CD4-positive, alpha-beta T cell treated with Interleukin-17A for 4 hours (primary cell): ENCODE results near the gene STIMATE.

Experiments
- DNase-seq: peaks from one replicate; pipeline ENCODE4 v3.0.0-alpha.2; 2020; ENCODE audit warnings: mixed read lengths

STIMATE gene

GRCh38 chr3:52897130-52898122 is at the start of gene STIMATE:
Gene STIMATE, minus strand, starts transcription at chr3:52897548. Its CDS starts 98 bp downstream, at chr3:52897450.
- peak; percentile 91 for DNase-seq

DNA sequence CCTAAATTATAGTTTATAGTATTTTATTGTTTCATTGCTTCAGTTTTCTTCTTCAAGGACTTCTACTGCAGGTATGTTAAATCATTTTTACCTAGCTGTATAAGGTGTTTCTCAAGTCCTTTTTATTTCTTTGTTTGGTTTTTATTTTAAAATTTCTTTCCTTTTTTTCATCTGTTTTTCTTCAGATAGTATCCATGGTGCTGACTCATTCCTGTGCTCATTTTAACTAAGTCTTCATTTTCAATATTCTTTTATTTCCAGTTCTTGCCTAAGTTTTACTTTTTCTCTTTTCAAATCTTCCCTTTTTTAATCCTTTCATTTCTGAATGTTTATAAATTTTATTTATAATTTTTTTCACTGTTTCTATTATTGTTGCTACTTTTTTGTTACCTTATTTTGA is 42.3 kb upstream of the STIMATE start:
- DNase-seq = no peak

- peak; percentile 69 for DNase-seq
Measured at GRCh38 chr3:52934630-52935530, 37.5 kb upstream of the STIMATE start.

DNA sequence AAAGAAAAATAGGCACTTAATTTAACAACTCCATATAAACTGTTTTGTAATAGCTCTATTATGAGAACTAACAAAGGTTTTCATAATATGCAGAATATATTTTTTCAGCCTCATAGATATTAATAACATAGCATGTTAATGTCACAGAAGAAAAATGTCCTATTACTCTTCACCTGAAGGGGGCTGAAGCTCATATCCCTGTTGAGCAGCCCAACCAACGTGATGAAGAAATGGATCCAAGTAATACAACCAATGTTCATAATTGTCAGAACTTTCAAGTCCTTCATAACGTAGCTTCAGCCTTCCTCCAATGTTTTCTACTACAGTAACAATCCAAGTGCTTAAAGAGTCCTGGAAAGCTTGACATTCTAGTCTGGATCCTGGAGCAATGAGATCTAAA is 34.5 kb upstream of the STIMATE start:
- no peak for DNase-seq

- no peak for DNase-seq
Measured at GRCh38 chr3:52931328-52931727, 34.0 kb upstream of the STIMATE start.

GRCh38 chr3:52930748-52931147 is 33.4 kb upstream of the STIMATE start:
- DNase-seq = no peak

DNA sequence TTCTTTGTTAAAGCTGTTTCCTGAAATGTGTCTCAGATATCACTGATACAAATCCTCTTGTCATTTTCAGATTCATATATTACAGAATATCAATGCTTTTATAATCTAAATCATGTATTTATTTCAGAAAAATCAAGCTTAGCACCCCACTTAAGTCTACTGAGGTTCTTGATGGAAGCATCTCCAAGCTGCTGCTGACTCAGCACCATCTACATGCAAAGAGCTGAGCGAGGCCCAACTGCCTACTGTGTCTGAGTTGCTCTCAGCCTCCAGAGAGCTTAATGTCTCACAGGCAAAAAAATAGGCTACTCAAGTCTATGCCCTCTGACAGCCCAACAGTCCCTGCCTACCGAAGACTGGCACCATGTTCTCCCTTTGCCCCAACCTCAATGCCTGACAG is 29.2 kb upstream of the STIMATE start:
- no peak for DNase-seq

DNA sequence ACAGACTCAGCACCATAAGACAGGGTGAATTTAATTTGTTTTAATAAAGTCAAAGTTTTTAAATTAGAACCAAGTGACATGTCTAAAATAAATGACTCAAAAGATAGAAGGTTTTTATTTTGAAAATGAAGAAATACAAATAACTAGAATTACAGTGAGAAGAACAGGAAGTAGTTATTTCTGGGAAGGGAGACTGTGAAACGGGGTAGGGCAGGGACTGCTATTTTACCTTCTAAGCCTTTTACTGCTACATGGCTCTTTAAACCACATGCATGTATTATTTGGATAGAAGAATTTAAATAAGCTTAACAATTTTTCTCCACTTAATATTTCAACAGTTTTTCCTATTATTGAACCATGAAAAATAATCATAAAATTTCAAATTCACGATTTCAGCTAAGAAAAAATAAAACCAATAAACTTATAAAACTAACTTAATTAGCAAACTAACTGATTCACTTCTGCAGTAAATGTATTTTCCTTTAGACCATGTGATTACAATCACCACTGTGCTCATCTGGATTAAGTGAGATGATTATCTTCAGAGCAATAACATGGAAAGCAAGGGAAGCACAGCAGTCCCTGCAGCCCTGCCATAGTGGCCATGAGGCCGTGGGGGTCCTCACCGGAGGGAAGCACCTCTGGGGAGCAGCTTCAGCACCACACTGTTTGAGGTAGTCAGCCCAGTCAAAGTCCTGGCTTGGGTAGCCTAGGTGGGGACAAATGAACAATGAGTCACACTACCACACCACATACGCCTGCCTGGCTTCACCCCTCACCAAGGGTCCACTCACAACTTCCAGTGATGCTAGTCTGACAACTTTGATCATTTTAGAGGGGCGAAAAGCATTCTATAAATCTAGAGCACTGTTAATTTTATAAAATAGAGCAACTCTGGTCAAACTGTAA is 28.3 kb upstream of the STIMATE start:
- no peak for DNase-seq

GRCh38 chr3:52923963-52924362 is 26.6 kb upstream of the STIMATE start:
- DNase-seq = no peak

- DNase-seq = no peak
Measured at GRCh38 chr3:52920841-52921240, 23.5 kb upstream of the STIMATE start.

DNA sequence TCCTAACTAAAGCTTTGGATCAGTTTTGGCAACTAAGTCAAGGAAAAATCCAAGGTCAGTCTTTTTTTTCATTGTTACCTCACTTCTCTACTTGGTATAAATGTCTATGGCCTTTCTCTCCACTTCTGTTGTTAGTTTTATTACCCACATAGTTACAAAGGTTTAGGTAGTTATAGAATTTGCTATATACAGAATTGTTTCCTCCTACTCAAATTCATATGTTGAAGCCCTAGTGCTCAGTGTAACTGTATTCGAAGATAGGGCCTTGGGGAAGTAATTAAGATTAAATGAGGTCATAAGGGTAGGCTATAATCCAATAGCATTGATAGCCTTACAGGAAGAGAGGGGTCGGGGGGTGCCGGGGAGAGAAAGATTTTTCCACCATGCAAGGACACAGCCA is 19.7 kb upstream of the STIMATE start:
- DNase-seq = no peak

DNA sequence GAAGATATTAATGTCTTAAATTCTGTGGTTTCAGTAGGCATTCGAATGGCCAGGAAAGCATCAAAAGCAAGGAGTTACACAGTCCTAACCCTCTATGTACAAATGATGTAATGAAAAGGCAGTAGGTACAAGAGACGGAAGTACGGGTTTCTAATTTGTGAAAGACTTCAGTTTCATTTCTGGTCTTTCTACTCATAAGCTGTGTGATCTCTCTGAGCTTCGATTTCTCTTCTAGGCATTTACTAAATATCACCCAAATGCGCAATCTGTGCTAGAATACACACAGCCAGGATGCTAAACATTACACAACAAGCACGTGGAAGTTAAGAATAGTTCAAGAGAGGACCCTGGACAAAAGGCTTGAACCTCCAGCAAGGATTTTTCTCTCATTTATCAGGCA is 17.9 kb upstream of the STIMATE start:
- DNase-seq = no peak

DNA sequence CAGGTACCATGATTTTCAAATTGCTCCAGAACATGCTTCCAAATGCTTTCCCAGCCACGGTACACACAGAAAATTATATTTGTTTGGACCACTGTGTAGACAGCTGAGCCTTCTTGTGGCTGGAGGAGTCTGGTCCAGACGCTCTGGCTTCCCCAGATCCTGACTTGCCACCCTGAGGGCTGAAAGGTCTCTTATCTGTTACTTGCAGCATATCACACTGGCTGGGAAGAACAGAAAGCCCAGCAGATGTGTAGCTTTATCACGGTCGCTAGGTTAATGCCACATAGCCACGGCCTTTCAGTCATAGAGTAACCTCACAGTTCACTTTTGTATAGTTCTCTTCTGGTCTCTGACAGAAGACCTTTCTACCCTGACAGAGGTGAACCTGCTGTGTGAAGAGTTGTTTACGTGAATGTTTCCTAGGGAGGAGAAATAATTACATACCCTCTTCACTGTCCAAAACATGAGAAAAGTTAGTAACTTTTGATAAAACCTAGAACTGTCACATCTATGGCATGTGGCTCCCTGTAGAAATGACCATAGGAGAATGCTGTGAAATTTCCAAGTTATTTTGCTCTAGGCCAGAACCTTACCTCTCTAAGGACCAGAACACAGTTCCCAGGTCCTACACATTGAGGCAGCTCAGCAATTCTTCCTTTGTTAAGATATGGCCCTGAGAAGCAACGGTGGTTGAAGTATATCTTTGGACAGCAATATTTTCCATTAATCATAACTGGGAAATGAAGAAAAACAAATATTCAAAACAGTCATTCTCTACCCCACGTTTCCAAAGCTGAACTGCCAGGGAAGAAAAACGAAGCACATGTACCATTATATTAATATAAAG is 15.8 kb upstream of the STIMATE start:
- no peak for DNase-seq

GRCh38 chr3:52910823-52911222 is 13.5 kb upstream of the STIMATE start:
- no peak for DNase-seq

DNA sequence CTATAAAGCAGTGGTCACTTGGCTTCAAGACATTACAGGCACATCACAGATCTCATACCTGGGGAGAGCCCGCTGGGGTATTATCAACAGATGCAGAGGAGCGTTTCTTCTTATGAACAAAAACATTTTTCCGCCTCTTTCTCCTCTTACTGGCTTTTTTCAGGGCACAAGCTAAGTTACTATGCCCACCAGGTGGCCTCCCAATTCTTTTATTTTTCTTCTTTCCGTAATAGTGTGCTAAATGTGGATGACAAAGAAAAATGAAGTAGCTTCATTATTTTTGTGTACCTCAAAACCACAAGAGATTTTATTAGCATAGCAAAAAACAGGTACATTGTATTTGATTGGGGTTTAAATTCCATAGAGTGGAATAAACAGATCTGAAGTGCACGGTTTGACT is 10.1 kb upstream of the STIMATE start:
- DNase-seq = no peak

DNA sequence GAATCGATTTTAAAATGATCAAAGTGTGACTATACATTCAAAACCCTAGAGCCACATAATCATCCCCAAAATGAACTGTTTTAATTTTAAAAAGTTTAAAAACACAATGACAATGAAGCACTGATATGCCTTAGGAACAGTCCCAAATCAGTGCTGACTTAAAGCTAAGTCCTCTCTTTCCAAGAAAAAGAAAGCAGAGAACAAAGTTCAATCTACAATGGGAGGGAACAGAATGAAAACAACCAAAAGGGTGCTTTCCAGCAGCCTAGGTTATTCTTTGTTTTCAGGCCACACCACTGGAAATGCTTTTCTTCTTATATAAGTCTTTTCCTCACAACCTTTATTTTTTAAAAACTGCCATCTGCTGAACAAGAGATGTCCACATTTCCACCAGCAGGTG is 7.2 kb upstream of the STIMATE start:
- DNase-seq = no peak

DNA sequence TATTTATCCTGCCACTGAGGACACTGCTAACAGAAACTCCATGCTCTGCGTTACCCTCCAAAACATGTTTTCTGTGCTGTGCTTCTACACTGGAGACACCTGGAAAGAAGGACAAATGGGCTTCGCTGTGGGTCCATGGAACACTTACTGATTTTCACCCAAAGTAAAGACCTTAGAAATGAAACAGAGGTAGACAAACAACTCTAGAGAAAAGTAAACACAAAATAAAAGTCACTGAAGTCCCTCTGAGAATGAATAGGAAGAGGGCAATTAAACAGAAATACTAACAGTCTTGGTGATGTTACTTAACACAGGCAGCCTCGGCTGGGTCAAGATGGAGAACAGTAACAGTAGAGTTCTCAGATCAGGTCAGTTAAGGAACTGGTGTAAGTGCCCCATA is 6.7 kb upstream of the STIMATE start:
- no peak for DNase-seq

GRCh38 chr3:52896613-52897012 is 735 bp downstream of the STIMATE start:
- DNase-seq = peak; percentile 7

GRCh38 chr3:52896151-52896550 is 1.2 kb downstream of the STIMATE start:
- no peak for DNase-seq

GRCh38 chr3:52895418-52895817 is 1.9 kb downstream of the STIMATE start:
- no peak for DNase-seq

- no peak for DNase-seq
Measured at GRCh38 chr3:52894756-52895155, 2.6 kb downstream of the STIMATE start.

- no peak for DNase-seq
Measured at GRCh38 chr3:52893723-52894122, 3.6 kb downstream of the STIMATE start.
